ENCODE measurements around the gene TEX19. TPM values are rescaled to one million over a fixed set of nuclear protein-coding genes. Genes with fewer than 3 reads are reported as not detected.
"Not testable (repeated sequence)": the region's sequence is repeated elsewhere in the genome, so short reads cannot be mapped to it uniquely, and the experiment has no call there.

Gene TEX19
- total and polyA plus RNA-seq, 10 donors = not detected

- Histone ChIP-seq H3K27ac (no peak overlapping the region), H3K27me3 (replicated peaks in 1 of 7) (peaks cover 0 to 68% (median 7%) of the 10 kb centered on the region in 7 donors), H3K9me3 (no peaks in the 10 kb centered on the region), H3K36me3 (no peaks in the 10 kb centered on the region), H3K4me1 (peaks cover 3 to 19% (median 6%) of the 10 kb centered on the region in 6 donors), H3K4me3 (no peak overlapping the region)
- DNase-seq = no peak
- TF ChIP-seq CTCF (IDR thresholded peaks at IDR 0.05 in 8 of 11, conservative IDR thresholded peaks at IDR 0.05 in 3 of 11) (no peak), POLR2A (IDR thresholded peaks at IDR 0.05) (no peak), POLR2AphosphoS5 (IDR thresholded peaks at IDR 0.05) (no peak)
- 68 to 100% (median 79%) methylated on average over 4 to 11 of the region's 11 CpGs for WGBS, 5 donors
- intact Hi-C loops (cut with DNase I; ENCODE audit: low total_unique reads) = no loop called here
These were observed 3.1 kb upstream of the TEX19 start for GRCh38 chr17:82355770-82356427.

GRCh38 chr17:82356845-82357355 is 2.1 kb upstream of the TEX19 start:
- peak; percentile 73 for DNase-seq
- intact Hi-C loops (cut with DNase I; ENCODE audit: low total_unique reads) = no loop called here
- Histone ChIP-seq H3K36me3 (no peaks in the 10 kb centered on the region), H3K27ac (no peak overlapping the region), H3K4me1 (peaks cover 2 to 11% (median 3%) of the 10 kb centered on the region in 6 donors), H3K9me3 (no peaks in the 10 kb centered on the region), H3K4me3 (no peak overlapping the region), H3K27me3 (replicated peaks in 1 of 7) (peaks cover 0 to 60% (median 7%) of the 10 kb centered on the region in 7 donors)
- TF ChIP-seq POLR2AphosphoS5 (IDR thresholded peaks at IDR 0.05) (no peak), CTCF (IDR thresholded peaks at IDR 0.05 in 8 of 11, conservative IDR thresholded peaks at IDR 0.05 in 3 of 11) (no peak), POLR2A (IDR thresholded peaks at IDR 0.05) (no peak)
- WGBS, 5 donors = 59 to 73% (median 68%) methylated on average over 19 to 20 of the region's 20 CpGs

GRCh38 chr17:82357394-82357793 is 1.7 kb upstream of the TEX19 start:
- WGBS, 5 donors = 67 to 92% (median 73%) methylated on average over 1 to 2 of the region's 2 CpGs
- no peak overlapping the region for H3K4me3 ChIP-seq
- TF ChIP-seq POLR2AphosphoS5 (IDR thresholded peaks at IDR 0.05) (no peak), CTCF (IDR thresholded peaks at IDR 0.05 in 8 of 11, conservative IDR thresholded peaks at IDR 0.05 in 3 of 11) (no peak), POLR2A (IDR thresholded peaks at IDR 0.05) (no peak)
- H3K4me1 ChIP-seq = peaks cover 0 to 6% (median 0%) of the 10 kb centered on the region in 6 donors
- intact Hi-C loops (cut with DNase I; ENCODE audit: low total_unique reads) = no loop called here
- H3K36me3 ChIP-seq = no peaks in the 10 kb centered on the region
- no peak for DNase-seq
- H3K9me3 ChIP-seq = no peaks in the 10 kb centered on the region
- H3K27me3 ChIP-seq (replicated peaks in 1 of 7) = peaks cover 0 to 55% (median 7%) of the 10 kb centered on the region in 7 donors
- H3K27ac ChIP-seq = no peak overlapping the region

GRCh38 chr17:82359451-82360074 is 516 bp downstream of the TEX19 start:
- H3K27ac ChIP-seq; H3K4me1 ChIP-seq; intact Hi-C loops (cut with DNase I; ENCODE audit: low total_unique reads); H3K4me3 ChIP-seq; H3K9me3 ChIP-seq; H3K36me3 ChIP-seq; DNase-seq: not testable (repeated sequence)
- WGBS, 5 donors = 68 to 87% (median 76%) methylated on average over 1 of the region's 1 CpG
- H3K27me3 ChIP-seq (replicated peaks in 1 of 7) = peaks cover 0 to 41% (median 7%) of the 10 kb centered on the region in 7 donors

Measured in spleen (tissue), 11 donors.